K562 (cell line): ENCODE results near the gene ZNF581. TPM values are rescaled to one million over a fixed set of nuclear protein-coding genes. Genes with fewer than 3 reads are reported as not detected.

Experiments used
- CAMTA2 ChIP-seq: fragments of 250-450 bp; sonication (Bioruptor Pico); conservative IDR thresholded peaks from 2 replicates; pipeline ENCODE4 v1.5.1; 2022
- COPS2 ChIP-seq: fragments of 450-650 bp; conservative IDR thresholded peaks from 2 replicates; pipeline ENCODE4 v1.6.1; 2016; ENCODE audit warnings: mild to moderate bottlenecking, moderate library complexity
- CXXC5 ChIP-seq: fragments of 250-450 bp; sonication (Bioruptor Pico); IDR thresholded peaks from 2 replicates; pipeline ENCODE4 v1.8.0; 2022; ENCODE audit warnings: inconsistent platforms, mild to moderate bottlenecking, moderate library complexity
- DIDO1 ChIP-seq: fragments of 450-650 bp; IDR thresholded peaks from 2 replicates; pipeline ENCODE4 v1.6.1; 2016; ENCODE audit warnings: low read depth, missing biosample characterization, missing genetic modification characterization
- HDGF ChIP-seq: fragments of 450-650 bp; IDR thresholded peaks from 2 replicates; pipeline ENCODE4 v1.6.1; 2016
- HMGN3 ChIP-seq: IDR thresholded peaks from 2 replicates; pipeline ENCODE4 v1.6.1; 2011; ENCODE audit warnings: borderline replicate concordance, low read depth, mild to moderate bottlenecking, mixed read lengths, low read length; ENCODE audit not compliant: insufficient read length; ENCODE audit errors: extremely low read depth
- KDM4B ChIP-seq, 2 experiments: fragments of 450-650 bp in 1 of 2; sonication (generic) in 1 of 2; IDR thresholded peaks; 2 replicates each; pipeline ENCODE4 v1.6.1; 2016 to 2017; ENCODE audit warnings: borderline replicate concordance in 2 of 2, antibody characterized with exemption in 1 of 2, low read depth in 1 of 2, mild to moderate bottlenecking in 1 of 2
- MCM7 ChIP-seq, 2 experiments: fragments of 450-650 bp; IDR thresholded peaks; 2 replicates each; pipeline ENCODE4 v1.6.1; 2016 to 2018
- MEIS2 ChIP-seq: fragments of 450-650 bp; IDR thresholded peaks from 2 replicates; pipeline ENCODE4 v1.6.1; 2014; ENCODE audit warnings: mild to moderate bottlenecking; ENCODE audit not compliant: partially characterized antibody
- NR3C1 ChIP-seq: sonication (generic); formaldehyde crosslinking; IDR thresholded peaks from 2 replicates; pipeline ENCODE4 v1.8.1; 2022; ENCODE audit warnings: missing genetic modification reagents
- POLR2B ChIP-seq: fragments of 450-650 bp; IDR thresholded peaks from 2 replicates; pipeline ENCODE4 v1.6.1; 2018; ENCODE audit warnings: low read depth; ENCODE audit not compliant: partially characterized antibody
- POLR2H ChIP-seq: IDR thresholded peaks from 2 replicates; pipeline ENCODE4 v1.6.1; 2016; ENCODE audit warnings: missing genetic modification characterization, low read depth, mild to moderate bottlenecking, control low read depth, missing compliant biosample characterization, moderate library complexity
- POU5F1 ChIP-seq: fragments of 150-350 bp; IDR thresholded peaks from 2 replicates; pipeline ENCODE4 v1.6.1; 2014; ENCODE audit warnings: borderline replicate concordance, low read length, low read depth, mild to moderate bottlenecking; ENCODE audit not compliant: partially characterized antibody
- SP1 ChIP-seq: sonication (generic); formaldehyde crosslinking; IDR thresholded peaks from 2 replicates; pipeline ENCODE4 v1.8.1; 2022; ENCODE audit warnings: mild to moderate bottlenecking, missing genetic modification reagents
- SPI1 ChIP-seq: IDR thresholded peaks from 2 replicates; pipeline ENCODE4 v1.6.1; 2011; ENCODE audit warnings: low read depth, low read length, control low read depth, borderline replicate concordance
- SUPT5H ChIP-seq: fragments of 450-650 bp; IDR thresholded peaks from 2 replicates; pipeline ENCODE4 v1.6.1; 2016
- U2AF2 ChIP-seq: fragments of 200-400 bp; formaldehyde crosslinking; optimal IDR thresholded peaks from 2 replicates; pipeline ENCODE3; 2017; ENCODE audit warnings: low read depth, mild to moderate bottlenecking, low read length
- ZBTB33 ChIP-seq: sonication (generic); formaldehyde crosslinking; IDR thresholded peaks from 2 replicates; pipeline ENCODE4 v1.8.1; 2023; ENCODE audit warnings: mild to moderate bottlenecking, missing genetic modification reagents
- ZEB2 ChIP-seq: fragments of 450-650 bp; IDR thresholded peaks from 2 replicates; pipeline ENCODE4 v1.6.1; 2016
- ZNF232 ChIP-seq: sonication (generic); formaldehyde crosslinking; IDR thresholded peaks from 2 replicates; pipeline ENCODE4 v1.8.0; 2022; ENCODE audit warnings: mild to moderate bottlenecking, missing genetic modification reagents
- ZNF347 ChIP-seq: fragments of 450-650 bp; formaldehyde crosslinking; IDR thresholded peaks from 2 replicates; pipeline ENCODE4 v1.4.0; 2020; ENCODE audit warnings: low read depth, mild to moderate bottlenecking, moderate library complexity
- ZNF780A ChIP-seq: fragments of 250-450 bp; sonication (Bioruptor Pico); IDR thresholded peaks from 2 replicates; pipeline ENCODE4 v1.5.0; 2021; ENCODE audit warnings: mild to moderate bottlenecking
- polyA plus RNA-seq, 8 experiments: library from polyadenylated mRNA; depleted of rRNA in 4 of 8; stranded (reverse) in 5 of 8; unstranded in 3 of 8; fragments of >200 nt; fragmentation: Nextera tagmentation in 2 of 8; fragmentation: Illumina TruSeq in 1 of 8; extraction: Ambion mirVana in 2 of 8; extraction: Trizol in 1 of 8; gene quantifications; 2 replicates each; pipeline versions ENCODE4 v1.2.1 to v1.2.3, GENCODE V29; 2011 to 2014; ENCODE audit warnings: inconsistent platforms in 1 of 8, missing spikeins in 1 of 8
- total RNA-seq, 7 experiments: library from RNA; depleted of rRNA in 6 of 7; stranded (reverse); fragments of >200 nt in 6 of 7; fragmentation: Illumina TruSeq in 2 of 7; extraction: Trizol in 2 of 7; gene quantifications; 2 replicates each; pipeline versions ENCODE4 v1.2.1 to v1.2.3, GENCODE V29; 2011 to 2021; ENCODE audit warnings: low replicate concordance in 1 of 7
- TF ChIP-seq, protein P1 (sequence below): fragments of 450-650 bp; conservative IDR thresholded peaks from 2 replicates; pipeline ENCODE4 v1.6.1; 2016; ENCODE audit warnings: missing genetic modification characterization, low read depth, mild to moderate bottlenecking, missing compliant biosample characterization, moderate library complexity
- TF ChIP-seq, protein P2 (sequence below): fragments of 250-450 bp; sonication (Bioruptor Pico); IDR thresholded peaks from 2 replicates; pipeline ENCODE4 v1.4.0; 2020; ENCODE audit warnings: mild to moderate bottlenecking, moderate library complexity, borderline replicate concordance
- TF ChIP-seq, protein P3 (sequence below): fragments of 450-650 bp; formaldehyde crosslinking; IDR thresholded peaks from 2 replicates; pipeline ENCODE4 v1.4.0; 2020; ENCODE audit warnings: mild to moderate bottlenecking

ZNF581 gene
- total and polyA plus RNA-seq, 9 of the 15 experiments (the other 6 are each of a cell fraction or from before 2014, with no cell fraction given), result 2.4 to 39.4 (median 15.4) TPM

- peak; percentile 73 for TF ChIP-seq CXXC5 (CRISPR knock-in tag)
- peak; percentile 73 for TF ChIP-seq HMGN3
- TF ChIP-seq MEIS2, result peak; percentile 81
- peak; percentile 74 for TF ChIP-seq POLR2H (tag)
- TF ChIP-seq MCM7 (IDR thresholded peaks at IDR 0.05), result no peak
- TF ChIP-seq, protein P1, sequence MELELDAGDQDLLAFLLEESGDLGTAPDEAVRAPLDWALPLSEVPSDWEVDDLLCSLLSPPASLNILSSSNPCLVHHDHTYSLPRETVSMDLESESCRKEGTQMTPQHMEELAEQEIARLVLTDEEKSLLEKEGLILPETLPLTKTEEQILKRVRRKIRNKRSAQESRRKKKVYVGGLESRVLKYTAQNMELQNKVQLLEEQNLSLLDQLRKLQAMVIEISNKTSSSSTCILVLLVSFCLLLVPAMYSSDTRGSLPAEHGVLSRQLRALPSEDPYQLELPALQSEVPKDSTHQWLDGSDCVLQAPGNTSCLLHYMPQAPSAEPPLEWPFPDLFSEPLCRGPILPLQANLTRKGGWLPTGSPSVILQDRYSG (tag), result no peak
- TF ChIP-seq POU5F1, result peak; percentile 27
- TF ChIP-seq POLR2B, result peak; percentile 51
- no peak for TF ChIP-seq ZEB2
- TF ChIP-seq ZNF780A (CRISPR knock-in tag), result no peak
- no peak for TF ChIP-seq ZNF232 (CRISPR knock-in tag)
- TF ChIP-seq ZNF347 (CRISPR knock-in tag), result no peak
- peak; percentile 92; the same call in 1 of the 2 replicates for TF ChIP-seq CAMTA2
- TF ChIP-seq, protein P2, sequence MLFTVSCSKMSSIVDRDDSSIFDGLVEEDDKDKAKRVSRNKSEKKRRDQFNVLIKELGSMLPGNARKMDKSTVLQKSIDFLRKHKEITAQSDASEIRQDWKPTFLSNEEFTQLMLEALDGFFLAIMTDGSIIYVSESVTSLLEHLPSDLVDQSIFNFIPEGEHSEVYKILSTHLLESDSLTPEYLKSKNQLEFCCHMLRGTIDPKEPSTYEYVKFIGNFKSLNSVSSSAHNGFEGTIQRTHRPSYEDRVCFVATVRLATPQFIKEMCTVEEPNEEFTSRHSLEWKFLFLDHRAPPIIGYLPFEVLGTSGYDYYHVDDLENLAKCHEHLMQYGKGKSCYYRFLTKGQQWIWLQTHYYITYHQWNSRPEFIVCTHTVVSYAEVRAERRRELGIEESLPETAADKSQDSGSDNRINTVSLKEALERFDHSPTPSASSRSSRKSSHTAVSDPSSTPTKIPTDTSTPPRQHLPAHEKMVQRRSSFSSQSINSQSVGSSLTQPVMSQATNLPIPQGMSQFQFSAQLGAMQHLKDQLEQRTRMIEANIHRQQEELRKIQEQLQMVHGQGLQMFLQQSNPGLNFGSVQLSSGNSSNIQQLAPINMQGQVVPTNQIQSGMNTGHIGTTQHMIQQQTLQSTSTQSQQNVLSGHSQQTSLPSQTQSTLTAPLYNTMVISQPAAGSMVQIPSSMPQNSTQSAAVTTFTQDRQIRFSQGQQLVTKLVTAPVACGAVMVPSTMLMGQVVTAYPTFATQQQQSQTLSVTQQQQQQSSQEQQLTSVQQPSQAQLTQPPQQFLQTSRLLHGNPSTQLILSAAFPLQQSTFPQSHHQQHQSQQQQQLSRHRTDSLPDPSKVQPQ (CRISPR knock-in tag), result no peak
- TF ChIP-seq SPI1, result peak; percentile 42; the same call in 1 of the 2 replicates
- TF ChIP-seq, protein P3, sequence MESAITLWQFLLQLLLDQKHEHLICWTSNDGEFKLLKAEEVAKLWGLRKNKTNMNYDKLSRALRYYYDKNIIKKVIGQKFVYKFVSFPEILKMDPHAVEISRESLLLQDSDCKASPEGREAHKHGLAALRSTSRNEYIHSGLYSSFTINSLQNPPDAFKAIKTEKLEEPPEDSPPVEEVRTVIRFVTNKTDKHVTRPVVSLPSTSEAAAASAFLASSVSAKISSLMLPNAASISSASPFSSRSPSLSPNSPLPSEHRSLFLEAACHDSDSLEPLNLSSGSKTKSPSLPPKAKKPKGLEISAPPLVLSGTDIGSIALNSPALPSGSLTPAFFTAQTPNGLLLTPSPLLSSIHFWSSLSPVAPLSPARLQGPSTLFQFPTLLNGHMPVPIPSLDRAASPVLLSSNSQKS (CRISPR knock-in tag), result no peak
- no peak for TF ChIP-seq ZBTB33 (CRISPR knock-in tag)
- TF ChIP-seq SP1, result 0 out of 2 replicates have a peak, but pooled peaks have one; percentile 51
- TF ChIP-seq HDGF, result no peak
- TF ChIP-seq NR3C1, result no peak
- no peak for TF ChIP-seq U2AF2
- no peak for TF ChIP-seq COPS2
- TF ChIP-seq DIDO1 (tag), result no peak
- no peak for TF ChIP-seq SUPT5H
- 0 out of 4 replicates have a peak, but pooled peaks of 1 of the 2 experiments have one; percentile 74 for TF ChIP-seq KDM4B (IDR thresholded peaks at IDR 0.05; ENCODE audit: borderline replicate concordance in 2 of 2, low read depth in 1 of 2)
Observed at GRCh38 chr19:55605207-55605636, 38.2 kb upstream of the ZNF581 start (continued).
